SK-N-SH (cell line): ENCODE measurements around the gene TMEM132D. TPM values are rescaled to one million over a fixed set of nuclear protein-coding genes. Genes with fewer than 3 reads are reported as not detected.

Experiments used
- CTCF ChIA-PET: fragments of 300-600, 350-600 bp; formaldehyde crosslinking; extraction: SDS; loops from one replicate; lab custom pipeline; 2021; lab: Yijun Ruan, JAX
- POLR2A ChIA-PET: fragments of 350-600 bp; sonication (Branson Sonifier 250); formaldehyde crosslinking; extraction: SDS; loops from one replicate; lab custom pipeline; 2020; ENCODE audit warnings: antibody characterized with exemption, inconsistent platforms; lab: Yijun Ruan, JAX
- DNase-seq: peaks from one replicate; pipeline ENCODE4 v3.0.0; 2012
- H2AFZ ChIP-seq: fragments of 200-600 bp; sonication (generic); 2 replicates; pipeline ENCODE4 v1.8.1; 2016; ENCODE audit warnings: antibody characterized with exemption, mild to moderate bottlenecking, low read depth
- H3F3A ChIP-seq: fragments of 200-600 bp; sonication (generic); replicated peaks from 2 replicates; pipeline ENCODE3; 2016; ENCODE audit warnings: antibody characterized with exemption, mild to moderate bottlenecking; ENCODE audit not compliant: insufficient read depth
- H3K27ac ChIP-seq, 2 experiments: fragments of 200-500 bp in 1 of 2; fragments of 200-600 bp in 1 of 2; sonication (Bioruptor generic) in 1 of 2; sonication (generic), shearing (Covaris generic) in 1 of 2; 2 replicates each; pipeline versions ENCODE4 v1.5.1 to v1.6.1; 2014 to 2016; ENCODE audit warnings: low read depth in 2 of 2, inconsistent platforms in 1 of 2, low read length in 1 of 2, mild to moderate bottlenecking in 1 of 2, mixed read lengths in 1 of 2
- H3K27me3 ChIP-seq: fragments of 200-600 bp; sonication (generic), shearing (Covaris generic); 2 replicates; pipeline ENCODE4 v1.6.1; 2016; ENCODE audit warnings: mixed run types; ENCODE audit not compliant: insufficient read depth
- H3K36me3 ChIP-seq, 2 experiments: fragments of 200-500 bp in 1 of 2; fragments of 200-600 bp in 1 of 2; sonication (Bioruptor generic) in 1 of 2; sonication (generic) in 1 of 2; replicated peaks in 1 of 2; 2 replicates each; pipeline versions ENCODE3 to v1.5.1; 2014 to 2016; ENCODE audit warnings: low read length in 1 of 2, mild to moderate bottlenecking in 1 of 2; ENCODE audit not compliant: insufficient read depth in 2 of 2, control insufficient read depth in 1 of 2
- H3K4me1 ChIP-seq, 2 experiments: fragments of 200-500 bp in 1 of 2; fragments of 200-600 bp in 1 of 2; sonication (Bioruptor generic) in 1 of 2; sonication (generic), shearing (Covaris generic) in 1 of 2; 2 replicates each; pipeline versions ENCODE4 v1.5.1 to v1.6.1; 2014 to 2016; ENCODE audit warnings: low read depth in 1 of 2, low read length in 1 of 2, mixed run types in 1 of 2; ENCODE audit not compliant: insufficient read depth in 2 of 2, control insufficient read depth in 1 of 2
- H3K4me2 ChIP-seq: fragments of 200-600 bp; sonication (generic), shearing (Covaris generic); 2 replicates; pipeline ENCODE4 v1.6.1; 2017; ENCODE audit warnings: mixed run types
- H3K4me3 ChIP-seq, 2 experiments: fragments of 200-500 bp in 1 of 2; fragments of 200-600 bp in 1 of 2; sonication (Bioruptor generic) in 1 of 2; sonication (generic), shearing (Covaris generic) in 1 of 2; 2 replicates each; pipeline versions ENCODE4 v1.5.1 to v1.8.1; 2014 to 2016; ENCODE audit warnings: low read depth in 2 of 2, inconsistent platforms in 1 of 2, low read length in 1 of 2, mild to moderate bottlenecking in 1 of 2, mixed read lengths in 1 of 2, moderate library complexity in 1 of 2
- H3K79me2 ChIP-seq: fragments of 200-600 bp; sonication (generic); 2 replicates; pipeline ENCODE4 v1.8.1; 2017; ENCODE audit warnings: mild to moderate bottlenecking; ENCODE audit not compliant: insufficient read depth
- H3K9ac ChIP-seq: fragments of 200-600 bp; sonication (generic); 2 replicates; pipeline ENCODE4 v1.6.1; 2017; ENCODE audit warnings: mixed run types
- H3K9me2 ChIP-seq: fragments of 200-600 bp; sonication (generic); 2 replicates; pipeline ENCODE4 v1.6.1; 2017; ENCODE audit warnings: mixed run types
- H3K9me3 ChIP-seq: fragments of 200-600 bp; sonication (generic); 2 replicates; pipeline ENCODE4 v1.6.1; 2017; ENCODE audit warnings: mixed run types, mild to moderate bottlenecking, moderate library complexity
- H4K20me1 ChIP-seq: fragments of 200-600 bp; sonication (generic); 2 replicates; pipeline ENCODE4 v1.6.1; 2017; ENCODE audit warnings: mild to moderate bottlenecking, mixed run types; ENCODE audit not compliant: insufficient read depth
- EP300 ChIP-seq, 2 experiments: IDR thresholded peaks; 2 replicates each; pipeline versions ENCODE4 v1.4.0 to v1.6.1; 2012; ENCODE audit warnings: borderline replicate concordance in 1 of 2, low read depth in 1 of 2, low read length in 1 of 2
- FOSL2 ChIP-seq: IDR thresholded peaks from 2 replicates; pipeline ENCODE4 v1.4.0; 2012; ENCODE audit warnings: low read depth, mild to moderate bottlenecking, moderate library complexity, borderline replicate concordance
- FOXJ3 ChIP-seq: sonication (generic); formaldehyde crosslinking; IDR thresholded peaks from 2 replicates; pipeline ENCODE4 v1.5.1; 2020; ENCODE audit warnings: mild to moderate bottlenecking, missing genetic modification reagents
- FOXM1 ChIP-seq: IDR thresholded peaks from 2 replicates; pipeline ENCODE4 v1.4.0; 2012; ENCODE audit warnings: low read depth, mild to moderate bottlenecking
- GATA2 ChIP-seq: sonication (generic); formaldehyde crosslinking; IDR thresholded peaks from 2 replicates; pipeline ENCODE4 v1.5.0; 2020; ENCODE audit warnings: mild to moderate bottlenecking, missing genetic modification reagents
- MEF2A ChIP-seq: IDR thresholded peaks from 2 replicates; pipeline ENCODE4 v1.4.0; 2012; ENCODE audit warnings: low read depth, borderline replicate concordance
- NFIC ChIP-seq: IDR thresholded peaks from 2 replicates; pipeline ENCODE4 v1.4.0; 2012; ENCODE audit warnings: borderline replicate concordance
- POLR2AphosphoS5 ChIP-seq: IDR thresholded peaks from 2 replicates; pipeline ENCODE4 v1.6.1; 2012; ENCODE audit warnings: low read depth, low read length
- SIN3A ChIP-seq: IDR thresholded peaks from 2 replicates; pipeline ENCODE4 v1.6.1; 2012; ENCODE audit warnings: low read depth, mild to moderate bottlenecking, low read length, moderate library complexity, borderline replicate concordance
- SMC3 ChIP-seq: IDR thresholded peaks from 2 replicates; pipeline ENCODE4 v1.6.1; 2012; ENCODE audit warnings: low read depth, low read length, improper control_type of control experiment
- TAF1 ChIP-seq: IDR thresholded peaks from 2 replicates; pipeline ENCODE4 v1.6.1; 2012; ENCODE audit warnings: low read depth, mild to moderate bottlenecking, low read length, moderate library complexity, borderline replicate concordance
- TEAD4 ChIP-seq: IDR thresholded peaks from 2 replicates; pipeline ENCODE4 v1.4.0; 2012; ENCODE audit warnings: mild to moderate bottlenecking, borderline replicate concordance; ENCODE audit not compliant: insufficient read depth
- YY1 ChIP-seq: IDR thresholded peaks from 2 replicates; pipeline ENCODE4 v1.4.0; 2012; ENCODE audit warnings: low read depth, mild to moderate bottlenecking
- whole genome bisulfite sequencing: methylation state at CpG from one replicate; pipeline ENCODE4 v1.1.6; 2017; ENCODE audit warnings: low lambda C conversion rate; 5-methylcytosine and 5-hydroxymethylcytosine counted together
- polyA plus RNA-seq, 3 experiments: library from polyadenylated mRNA; depleted of rRNA; stranded (reverse); fragments of >200 nt; gene quantifications; 2 replicates each; pipeline ENCODE4 v1.2.3, GENCODE V29; 2012
- TF ChIP-seq, protein P1 (sequence below): IDR thresholded peaks from 2 replicates; pipeline ENCODE4 v1.4.0; 2012; ENCODE audit warnings: low read depth, borderline replicate concordance
- TF ChIP-seq, protein P2 (sequence below): fragments of 150-350 bp; IDR thresholded peaks from 2 replicates; pipeline ENCODE4 v1.6.1; 2017; ENCODE audit warnings: antibody characterized with exemption, low read length, low read depth, borderline replicate concordance
- TF ChIP-seq, protein P3 (sequence below): fragments of 200-600 bp; sonication (generic); IDR thresholded peaks from 2 replicates; pipeline ENCODE4 v1.6.1; 2017; ENCODE audit warnings: antibody characterized with exemption, mild to moderate bottlenecking, moderate library complexity
- TF ChIP-seq, protein P4 (sequence below): fragments of 150-350 bp; IDR thresholded peaks from 2 replicates; pipeline ENCODE4 v1.6.1; 2016; ENCODE audit warnings: mild to moderate bottlenecking, low read depth, low read length
- TF ChIP-seq, protein P5 (sequence below): IDR thresholded peaks from 2 replicates; pipeline ENCODE4 v1.6.1; 2012; ENCODE audit warnings: mild to moderate bottlenecking, low read depth, low read length, moderate library complexity
- TF ChIP-seq, protein P6 (sequence below): IDR thresholded peaks from 2 replicates; pipeline ENCODE4 v1.4.0; 2012; ENCODE audit warnings: low read depth, borderline replicate concordance
- TF ChIP-seq, protein P7 (sequence below): IDR thresholded peaks from 2 replicates; pipeline ENCODE4 v1.4.0; 2012; ENCODE audit warnings: low read depth

The TMEM132D gene
- polyA plus RNA-seq, 1 of the 3 experiments (the other 2 are of a cell fraction) = not detected

DNA sequence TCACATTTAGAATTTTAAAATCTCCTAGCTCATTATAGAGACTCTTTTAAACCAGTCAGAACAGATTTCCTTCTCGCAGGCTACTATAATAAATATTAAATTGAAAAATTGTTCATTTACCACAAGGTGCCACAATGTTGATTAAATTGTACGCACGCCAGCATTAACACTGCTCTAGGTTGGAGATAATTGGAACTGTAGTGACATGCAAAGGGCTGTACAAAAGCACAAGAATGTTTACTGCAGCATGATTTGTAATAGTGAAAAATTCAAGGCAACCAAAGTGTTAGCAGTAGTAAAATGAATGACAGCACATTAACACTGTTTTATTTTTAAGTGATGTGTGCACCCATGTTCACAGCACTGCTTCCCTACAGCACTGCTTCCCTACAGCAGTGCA lies 52.5 kb downstream of the TMEM132D start:
- Histone ChIP-seq H3K4me3 (no peak overlapping the region), H3K27me3 (no peaks in the 10 kb centered on the region), H3K36me3 (no peaks in the 10 kb centered on the region), H3K4me2 (no peak overlapping the region), H3K4me1 (no peaks in the 10 kb centered on the region), H3K27ac (no peak overlapping the region), H3K9ac (no peak overlapping the region), H3K9me3 (no peaks in the 10 kb centered on the region), H3F3A (no peaks in the 10 kb centered on the region), H3K79me2 (no peaks in the 10 kb centered on the region), H4K20me1 (no peaks in the 10 kb centered on the region), H3K9me2 (no peaks in the 10 kb centered on the region), H2AFZ (no peak overlapping the region)
- CTCF ChIA-PET = no interaction called here
- POLR2A ChIA-PET = no interaction called here
- no peak for TF ChIP-seq TAF1
- TF ChIP-seq SMC3 = no peak
- TF ChIP-seq, protein P1, sequence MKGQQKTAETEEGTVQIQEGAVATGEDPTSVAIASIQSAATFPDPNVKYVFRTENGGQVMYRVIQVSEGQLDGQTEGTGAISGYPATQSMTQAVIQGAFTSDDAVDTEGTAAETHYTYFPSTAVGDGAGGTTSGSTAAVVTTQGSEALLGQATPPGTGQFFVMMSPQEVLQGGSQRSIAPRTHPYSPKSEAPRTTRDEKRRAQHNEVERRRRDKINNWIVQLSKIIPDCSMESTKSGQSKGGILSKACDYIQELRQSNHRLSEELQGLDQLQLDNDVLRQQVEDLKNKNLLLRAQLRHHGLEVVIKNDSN = no peak
- TF ChIP-seq FOXJ3 (CRISPR knock-in tag) = no peak
- no peak for TF ChIP-seq FOXM1
- TF ChIP-seq FOSL2 = no peak
- TF ChIP-seq NFIC = no peak
- TF ChIP-seq, protein P2, sequence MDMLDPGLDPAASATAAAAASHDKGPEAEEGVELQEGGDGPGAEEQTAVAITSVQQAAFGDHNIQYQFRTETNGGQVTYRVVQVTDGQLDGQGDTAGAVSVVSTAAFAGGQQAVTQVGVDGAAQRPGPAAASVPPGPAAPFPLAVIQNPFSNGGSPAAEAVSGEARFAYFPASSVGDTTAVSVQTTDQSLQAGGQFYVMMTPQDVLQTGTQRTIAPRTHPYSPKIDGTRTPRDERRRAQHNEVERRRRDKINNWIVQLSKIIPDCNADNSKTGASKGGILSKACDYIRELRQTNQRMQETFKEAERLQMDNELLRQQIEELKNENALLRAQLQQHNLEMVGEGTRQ = no peak
- TF ChIP-seq, protein P3, sequence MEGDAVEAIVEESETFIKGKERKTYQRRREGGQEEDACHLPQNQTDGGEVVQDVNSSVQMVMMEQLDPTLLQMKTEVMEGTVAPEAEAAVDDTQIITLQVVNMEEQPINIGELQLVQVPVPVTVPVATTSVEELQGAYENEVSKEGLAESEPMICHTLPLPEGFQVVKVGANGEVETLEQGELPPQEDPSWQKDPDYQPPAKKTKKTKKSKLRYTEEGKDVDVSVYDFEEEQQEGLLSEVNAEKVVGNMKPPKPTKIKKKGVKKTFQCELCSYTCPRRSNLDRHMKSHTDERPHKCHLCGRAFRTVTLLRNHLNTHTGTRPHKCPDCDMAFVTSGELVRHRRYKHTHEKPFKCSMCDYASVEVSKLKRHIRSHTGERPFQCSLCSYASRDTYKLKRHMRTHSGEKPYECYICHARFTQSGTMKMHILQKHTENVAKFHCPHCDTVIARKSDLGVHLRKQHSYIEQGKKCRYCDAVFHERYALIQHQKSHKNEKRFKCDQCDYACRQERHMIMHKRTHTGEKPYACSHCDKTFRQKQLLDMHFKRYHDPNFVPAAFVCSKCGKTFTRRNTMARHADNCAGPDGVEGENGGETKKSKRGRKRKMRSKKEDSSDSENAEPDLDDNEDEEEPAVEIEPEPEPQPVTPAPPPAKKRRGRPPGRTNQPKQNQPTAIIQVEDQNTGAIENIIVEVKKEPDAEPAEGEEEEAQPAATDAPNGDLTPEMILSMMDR = no peak
- TF ChIP-seq POLR2AphosphoS5 = no peak
- TF ChIP-seq EP300 (IDR thresholded peaks at IDR 0.05; ENCODE audit: borderline replicate concordance in 1 of 2, low read depth in 1 of 2, low read length in 1 of 2) = no peak
- no peak for TF ChIP-seq MEF2A
- TF ChIP-seq, protein P4, sequence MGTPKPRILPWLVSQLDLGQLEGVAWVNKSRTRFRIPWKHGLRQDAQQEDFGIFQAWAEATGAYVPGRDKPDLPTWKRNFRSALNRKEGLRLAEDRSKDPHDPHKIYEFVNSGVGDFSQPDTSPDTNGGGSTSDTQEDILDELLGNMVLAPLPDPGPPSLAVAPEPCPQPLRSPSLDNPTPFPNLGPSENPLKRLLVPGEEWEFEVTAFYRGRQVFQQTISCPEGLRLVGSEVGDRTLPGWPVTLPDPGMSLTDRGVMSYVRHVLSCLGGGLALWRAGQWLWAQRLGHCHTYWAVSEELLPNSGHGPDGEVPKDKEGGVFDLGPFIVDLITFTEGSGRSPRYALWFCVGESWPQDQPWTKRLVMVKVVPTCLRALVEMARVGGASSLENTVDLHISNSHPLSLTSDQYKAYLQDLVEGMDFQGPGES = no peak
- TF ChIP-seq TEAD4 = no peak
- TF ChIP-seq, protein P5, sequence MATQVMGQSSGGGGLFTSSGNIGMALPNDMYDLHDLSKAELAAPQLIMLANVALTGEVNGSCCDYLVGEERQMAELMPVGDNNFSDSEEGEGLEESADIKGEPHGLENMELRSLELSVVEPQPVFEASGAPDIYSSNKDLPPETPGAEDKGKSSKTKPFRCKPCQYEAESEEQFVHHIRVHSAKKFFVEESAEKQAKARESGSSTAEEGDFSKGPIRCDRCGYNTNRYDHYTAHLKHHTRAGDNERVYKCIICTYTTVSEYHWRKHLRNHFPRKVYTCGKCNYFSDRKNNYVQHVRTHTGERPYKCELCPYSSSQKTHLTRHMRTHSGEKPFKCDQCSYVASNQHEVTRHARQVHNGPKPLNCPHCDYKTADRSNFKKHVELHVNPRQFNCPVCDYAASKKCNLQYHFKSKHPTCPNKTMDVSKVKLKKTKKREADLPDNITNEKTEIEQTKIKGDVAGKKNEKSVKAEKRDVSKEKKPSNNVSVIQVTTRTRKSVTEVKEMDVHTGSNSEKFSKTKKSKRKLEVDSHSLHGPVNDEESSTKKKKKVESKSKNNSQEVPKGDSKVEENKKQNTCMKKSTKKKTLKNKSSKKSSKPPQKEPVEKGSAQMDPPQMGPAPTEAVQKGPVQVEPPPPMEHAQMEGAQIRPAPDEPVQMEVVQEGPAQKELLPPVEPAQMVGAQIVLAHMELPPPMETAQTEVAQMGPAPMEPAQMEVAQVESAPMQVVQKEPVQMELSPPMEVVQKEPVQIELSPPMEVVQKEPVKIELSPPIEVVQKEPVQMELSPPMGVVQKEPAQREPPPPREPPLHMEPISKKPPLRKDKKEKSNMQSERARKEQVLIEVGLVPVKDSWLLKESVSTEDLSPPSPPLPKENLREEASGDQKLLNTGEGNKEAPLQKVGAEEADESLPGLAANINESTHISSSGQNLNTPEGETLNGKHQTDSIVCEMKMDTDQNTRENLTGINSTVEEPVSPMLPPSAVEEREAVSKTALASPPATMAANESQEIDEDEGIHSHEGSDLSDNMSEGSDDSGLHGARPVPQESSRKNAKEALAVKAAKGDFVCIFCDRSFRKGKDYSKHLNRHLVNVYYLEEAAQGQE = no peak
- TF ChIP-seq YY1 = no peak
- TF ChIP-seq, protein P6, sequence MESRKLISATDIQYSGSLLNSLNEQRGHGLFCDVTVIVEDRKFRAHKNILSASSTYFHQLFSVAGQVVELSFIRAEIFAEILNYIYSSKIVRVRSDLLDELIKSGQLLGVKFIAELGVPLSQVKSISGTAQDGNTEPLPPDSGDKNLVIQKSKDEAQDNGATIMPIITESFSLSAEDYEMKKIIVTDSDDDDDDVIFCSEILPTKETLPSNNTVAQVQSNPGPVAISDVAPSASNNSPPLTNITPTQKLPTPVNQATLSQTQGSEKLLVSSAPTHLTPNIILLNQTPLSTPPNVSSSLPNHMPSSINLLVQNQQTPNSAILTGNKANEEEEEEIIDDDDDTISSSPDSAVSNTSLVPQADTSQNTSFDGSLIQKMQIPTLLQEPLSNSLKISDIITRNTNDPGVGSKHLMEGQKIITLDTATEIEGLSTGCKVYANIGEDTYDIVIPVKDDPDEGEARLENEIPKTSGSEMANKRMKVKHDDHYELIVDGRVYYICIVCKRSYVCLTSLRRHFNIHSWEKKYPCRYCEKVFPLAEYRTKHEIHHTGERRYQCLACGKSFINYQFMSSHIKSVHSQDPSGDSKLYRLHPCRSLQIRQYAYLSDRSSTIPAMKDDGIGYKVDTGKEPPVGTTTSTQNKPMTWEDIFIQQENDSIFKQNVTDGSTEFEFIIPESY = no peak
- no peak for TF ChIP-seq SIN3A
- TF ChIP-seq, protein P7, sequence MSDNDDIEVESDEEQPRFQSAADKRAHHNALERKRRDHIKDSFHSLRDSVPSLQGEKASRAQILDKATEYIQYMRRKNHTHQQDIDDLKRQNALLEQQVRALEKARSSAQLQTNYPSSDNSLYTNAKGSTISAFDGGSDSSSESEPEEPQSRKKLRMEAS = no peak
- no peak for TF ChIP-seq GATA2 (CRISPR knock-in tag)
- WGBS = 30% methylated on average over 3 of the region's 3 CpGs
- no peak for DNase-seq
